GM18858 (cell line): Measurements from ENCODE around the gene LYVE1.

ENCODE experiments used
- ATAC-seq: cut with Tn5 transposase; IDR thresholded peaks from one replicate; pipeline ENCODE4 v1.9.1; 2021; ENCODE audit not compliant: unreplicated experiment

Gene LYVE1

DNA sequence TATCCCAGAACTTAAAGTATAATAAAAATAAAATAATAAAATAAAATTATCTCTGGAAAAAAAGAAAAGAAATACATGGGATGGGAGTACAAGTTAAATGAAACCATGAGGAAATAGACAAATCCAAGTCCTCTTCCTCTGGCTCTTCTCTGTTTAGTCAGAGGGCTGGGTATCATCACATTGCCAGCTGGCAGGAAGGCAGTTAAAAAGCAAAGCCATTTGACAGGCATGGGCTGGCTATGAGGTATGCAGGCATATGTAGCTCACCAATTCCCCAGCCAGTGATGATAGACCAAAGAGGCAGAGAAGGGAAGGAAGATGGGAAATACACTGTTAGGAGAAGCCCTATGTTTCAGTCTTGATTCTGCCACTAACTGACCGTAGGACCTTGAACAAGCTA, 6.5 kb downstream of the LYVE1 start:
- no peak for ATAC-seq

DNA sequence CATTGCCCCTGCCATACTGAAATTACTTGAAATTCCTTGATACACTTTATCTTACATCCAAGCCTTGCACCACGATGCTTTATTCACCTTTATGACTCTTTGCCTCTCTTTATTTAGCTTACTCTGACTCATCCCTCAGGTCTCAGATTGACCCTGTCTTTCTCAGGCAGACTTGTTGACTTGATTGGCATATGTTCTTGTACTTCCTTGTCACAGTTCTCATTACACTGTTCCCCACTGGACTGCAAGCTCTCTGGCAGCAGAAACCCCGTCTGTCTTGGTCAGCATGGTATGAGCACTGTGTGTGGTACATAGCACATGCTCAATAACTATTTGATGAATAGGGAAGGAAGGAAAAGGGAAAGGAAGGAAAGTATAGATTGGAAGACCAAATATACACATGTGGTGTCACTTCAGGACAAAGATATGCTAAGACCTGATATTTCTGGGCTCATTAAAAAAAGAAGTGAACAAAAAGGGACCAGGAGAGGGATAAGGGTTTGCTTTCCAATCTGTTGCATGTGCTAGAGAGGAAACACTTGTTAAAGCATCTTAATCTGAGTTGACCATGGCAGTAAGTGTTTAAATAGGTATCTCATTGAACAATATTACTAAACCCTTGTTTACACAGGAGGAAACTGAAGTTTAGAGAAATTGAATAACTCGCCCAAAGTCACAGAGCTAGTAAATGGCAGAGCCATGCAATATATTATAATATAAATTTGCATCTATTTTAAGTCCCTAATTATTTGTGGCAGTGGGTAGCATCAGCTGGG, 7.2 kb downstream of the LYVE1 start:
- ATAC-seq, result no peak

GRCh38 chr11:10558288-10558687, 10.2 kb downstream of the LYVE1 start:
- ATAC-seq, result no peak

DNA sequence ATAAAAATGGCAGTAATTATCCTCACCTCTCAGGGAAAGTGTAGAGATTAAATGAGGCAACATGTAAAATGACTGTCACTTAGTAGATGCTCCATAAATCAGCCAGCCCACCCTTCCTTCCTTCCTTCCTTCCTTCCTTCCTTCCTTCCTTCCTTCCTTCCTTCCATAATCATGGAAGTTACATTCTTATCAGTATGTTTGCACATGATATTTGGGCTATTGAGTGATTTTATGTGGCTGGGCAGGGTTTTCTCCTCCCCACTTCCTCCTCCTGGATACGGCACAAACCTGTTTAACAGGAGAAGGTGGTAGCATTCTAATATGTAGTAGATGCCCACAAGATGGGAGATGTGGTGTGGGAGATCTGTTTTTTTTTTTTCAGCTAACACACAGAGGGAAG, 11.9 kb downstream of the LYVE1 start:
- ATAC-seq, result no peak

GRCh38 chr11:10551845-10552352, 16.6 kb downstream of the LYVE1 start:
- no peak for ATAC-seq

DNA sequence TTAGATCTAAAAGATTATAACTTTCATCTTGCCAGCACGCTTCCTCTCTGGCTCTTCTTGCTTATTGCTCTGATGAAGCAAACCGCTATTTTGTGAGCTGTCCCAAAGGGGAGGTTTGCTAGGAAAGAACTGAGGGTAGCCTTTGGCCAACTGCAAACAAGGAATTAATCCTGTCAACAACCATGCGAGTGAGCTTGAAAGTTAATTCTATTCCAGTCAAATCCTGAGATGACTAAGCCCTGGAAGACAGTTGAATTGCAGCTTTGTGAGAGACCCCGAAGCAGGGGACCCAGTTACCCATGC, 17.2 kb downstream of the LYVE1 start:
- ATAC-seq, result no peak

DNA sequence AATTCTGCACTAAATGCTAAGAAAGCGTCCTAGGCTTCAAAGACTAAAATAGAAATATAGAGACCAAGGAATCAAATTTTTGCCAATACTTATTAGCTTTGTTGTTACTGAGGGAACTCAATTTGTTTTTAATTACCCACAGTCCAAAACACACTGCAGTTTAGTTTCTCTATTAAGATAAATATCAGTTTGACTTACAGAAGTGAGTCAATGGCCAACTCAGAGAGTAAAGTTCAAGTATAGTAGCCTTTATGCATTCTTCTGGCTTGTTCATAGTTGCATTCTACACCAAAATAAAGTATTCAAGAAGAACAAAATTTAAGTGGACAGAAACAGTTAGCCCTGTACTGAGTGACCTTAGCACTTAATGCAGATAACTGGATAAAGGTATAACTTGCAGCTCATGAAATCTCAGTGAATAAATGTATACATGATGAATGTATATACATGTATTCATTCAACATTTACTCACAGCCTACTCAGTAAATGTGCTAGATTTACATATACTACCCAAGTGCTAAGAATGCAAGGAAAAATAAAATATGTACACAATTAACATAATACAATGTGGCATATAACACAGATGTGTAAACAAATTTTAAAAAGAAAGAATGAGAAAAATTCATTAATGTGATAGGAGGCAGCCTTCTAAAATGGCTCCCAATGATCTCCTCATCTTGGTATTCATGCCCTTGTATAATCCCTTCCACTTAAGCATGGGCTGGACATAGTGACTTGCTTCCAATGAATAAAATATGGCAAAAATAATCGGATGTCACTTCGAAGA, 17.8 kb downstream of the LYVE1 start:
- ATAC-seq, result no peak

DNA sequence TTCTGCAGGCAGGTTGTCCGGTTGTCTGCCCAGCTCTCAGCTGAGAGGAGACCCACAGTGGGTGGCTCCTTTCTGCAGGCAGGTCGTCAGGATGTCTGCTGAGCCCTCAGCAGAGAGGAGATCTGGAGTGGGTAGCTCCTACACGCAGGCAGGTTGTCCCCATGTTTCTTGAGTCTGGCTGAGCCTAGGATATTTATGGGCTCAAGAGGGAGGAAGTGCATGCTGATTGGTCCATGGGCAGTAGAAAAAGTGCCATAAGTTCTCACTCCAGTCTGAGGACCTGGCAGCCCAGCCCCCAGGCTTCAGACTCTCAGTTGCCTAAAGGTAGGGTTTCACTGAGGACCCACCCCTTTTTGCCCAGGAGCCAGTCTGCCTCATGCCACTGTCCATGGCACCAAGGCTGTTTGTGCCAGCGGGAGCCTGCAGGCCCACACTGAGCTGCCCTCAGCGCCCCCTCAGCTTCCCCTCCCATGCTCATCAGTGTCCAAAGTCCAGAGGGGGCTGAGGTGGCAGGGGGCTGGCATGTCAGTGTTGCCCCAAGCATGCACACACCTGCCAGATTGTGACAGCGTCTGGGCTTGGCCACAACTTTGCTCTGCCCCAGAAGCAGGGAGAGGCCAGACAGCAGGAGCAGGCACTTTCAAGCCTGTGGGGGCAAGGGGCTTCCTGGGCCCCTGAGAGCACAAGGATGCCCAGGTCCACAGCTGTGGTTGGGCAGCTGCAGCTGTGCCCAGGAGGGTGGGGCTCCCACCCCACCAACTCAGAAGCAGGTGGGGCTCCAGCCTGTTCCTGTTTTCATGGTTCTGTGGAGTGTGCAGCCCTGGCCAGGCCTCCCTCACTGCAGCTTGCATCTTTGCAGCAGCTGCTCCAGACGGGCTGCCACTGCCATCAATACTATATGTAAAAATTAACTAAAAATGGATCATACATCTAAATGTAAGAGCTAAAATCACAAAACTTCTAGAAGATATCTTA, 23.7 kb downstream of the LYVE1 start:
- no peak for ATAC-seq

GRCh38 chr11:10543782-10544181, 24.7 kb downstream of the LYVE1 start:
- ATAC-seq, result no peak

DNA sequence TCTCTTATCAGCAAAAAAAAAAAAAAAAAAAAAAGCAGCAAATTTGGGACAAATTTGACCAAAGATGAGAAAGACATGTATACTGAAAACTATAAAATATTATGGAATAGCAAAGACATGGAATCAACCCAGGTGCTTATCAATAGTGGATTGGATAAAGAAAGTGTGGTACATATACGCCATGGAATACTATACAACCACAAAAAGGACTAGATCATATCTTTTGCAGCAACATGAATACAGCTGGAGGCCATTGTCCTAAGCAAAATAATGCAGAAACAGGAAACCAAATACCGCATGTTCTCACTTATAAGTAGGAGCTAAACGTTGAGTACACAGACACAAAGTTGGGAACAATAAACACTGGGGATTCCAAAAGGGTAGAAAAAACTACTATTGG, 25.7 kb downstream of the LYVE1 start:
- no peak for ATAC-seq

DNA sequence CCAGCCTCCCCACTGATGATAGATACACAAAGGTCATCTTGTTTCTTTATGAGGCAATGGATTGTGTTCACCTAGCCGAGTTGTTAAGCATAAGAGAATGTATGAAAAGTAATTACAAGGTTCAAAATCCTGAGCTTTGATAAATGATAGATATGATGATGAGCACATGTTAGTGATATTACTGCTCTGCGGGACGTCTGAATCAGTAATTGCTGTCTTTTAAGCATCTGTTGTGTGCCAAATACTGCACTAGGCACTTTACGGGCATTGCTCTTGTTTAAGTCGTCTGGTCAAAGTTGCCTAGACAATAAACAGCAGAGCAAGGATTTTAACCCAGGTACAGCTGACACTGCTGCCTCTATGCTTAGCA, 26.9 kb downstream of the LYVE1 start:
- ATAC-seq, result no peak

DNA sequence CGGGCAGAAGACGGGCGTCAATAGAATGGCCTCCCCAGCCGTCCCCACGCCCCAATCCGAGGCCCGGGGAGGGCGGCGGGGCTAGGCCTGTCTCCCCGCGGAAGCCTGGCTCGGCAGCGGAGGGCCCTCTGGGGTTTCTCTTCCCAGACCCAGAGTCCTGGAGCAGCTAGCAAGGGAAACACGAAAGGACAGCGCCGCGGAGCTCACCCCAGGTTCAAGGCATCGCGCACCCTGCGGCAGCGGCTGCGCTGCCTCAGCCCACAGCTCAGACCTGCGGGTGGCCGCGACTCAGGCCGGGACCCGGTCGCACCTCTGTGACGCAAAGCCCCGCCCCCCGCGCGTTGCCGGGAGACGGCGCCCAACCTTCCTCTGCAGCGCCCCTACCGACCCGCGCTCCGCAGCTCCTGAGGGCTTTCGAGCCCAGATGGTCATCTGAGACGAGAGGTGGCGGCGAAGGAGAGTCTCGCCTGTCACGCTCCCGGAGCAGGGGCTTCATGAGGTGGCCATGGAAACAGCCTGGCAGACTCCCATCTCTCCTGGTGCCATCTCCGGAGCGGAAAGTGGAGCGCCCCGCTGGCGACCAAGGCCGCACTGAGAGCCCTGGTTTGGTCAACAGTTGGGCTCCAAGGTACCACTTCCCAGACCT, 27.4 kb downstream of the LYVE1 start, which contains the start of gene RNF141:
TSS of gene RNF141 (minus strand) at position 273 of the 646 bp plus-strand sequence. CDS start 7,029 bp downstream, outside the sequence.
- peak; percentile 91 for ATAC-seq

DNA sequence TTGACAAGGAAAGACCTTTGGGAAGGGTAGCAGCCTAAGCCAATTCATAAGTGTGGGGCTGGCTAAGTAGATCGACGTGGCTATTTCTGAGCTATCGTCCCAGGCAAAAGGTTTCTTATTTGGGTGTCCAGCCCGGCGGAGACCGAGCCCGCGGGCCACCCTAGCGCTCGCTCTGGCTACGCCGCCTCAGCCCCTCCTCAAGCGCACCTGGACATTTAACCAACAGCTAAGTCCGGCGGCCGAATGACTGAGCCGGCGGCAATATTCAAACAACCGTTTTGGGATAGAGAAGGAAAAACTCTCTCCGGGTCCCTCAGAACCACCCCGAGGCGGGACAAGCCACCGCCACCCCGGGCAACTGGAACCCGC, 27.9 kb downstream of the LYVE1 start:
- ATAC-seq, result peak; percentile 15

- no peak for ATAC-seq
Measured at GRCh38 chr11:10539339-10539738, 29.1 kb downstream of the LYVE1 start.

DNA sequence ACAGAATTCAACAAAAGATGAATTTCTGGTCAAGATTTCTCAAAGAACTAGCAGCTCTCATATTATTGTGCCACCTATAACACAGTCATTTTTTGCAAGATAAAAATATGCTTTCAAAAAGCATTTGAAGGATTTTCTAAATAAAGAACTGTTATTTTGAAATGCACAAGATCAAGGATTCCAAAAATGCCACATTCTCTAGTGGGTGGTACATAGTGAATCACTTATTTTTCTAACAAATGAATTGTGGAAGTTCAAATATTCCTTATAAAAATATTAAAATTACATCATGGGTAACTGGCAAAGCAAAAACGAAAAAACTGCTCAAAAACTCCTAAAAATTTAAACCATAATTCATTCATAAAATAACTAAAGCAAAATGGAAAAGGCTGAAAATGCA, 29.5 kb downstream of the LYVE1 start:
- no peak for ATAC-seq

DNA sequence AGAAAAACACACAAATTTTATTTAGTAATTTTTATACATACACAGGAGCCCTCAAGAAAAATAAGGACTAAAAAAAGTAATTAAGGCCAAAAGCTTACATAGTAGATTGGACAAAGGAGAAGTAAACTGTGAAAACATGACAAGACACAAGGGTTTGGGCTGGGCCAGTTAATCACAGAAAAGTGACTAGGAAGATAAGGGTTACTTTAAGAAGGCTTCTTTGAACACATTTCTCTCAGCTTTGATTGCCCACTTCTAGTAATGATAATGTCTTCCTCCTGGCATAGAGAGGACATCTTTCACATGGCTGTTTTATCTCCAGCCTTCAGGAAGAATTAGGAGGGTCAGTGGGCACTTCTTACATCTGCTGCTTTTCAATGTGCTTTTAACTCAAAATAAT, 30.9 kb downstream of the LYVE1 start:
- ATAC-seq, result no peak

- ATAC-seq, result no peak
Measured at GRCh38 chr11:10534316-10534715, 34.1 kb downstream of the LYVE1 start.

DNA sequence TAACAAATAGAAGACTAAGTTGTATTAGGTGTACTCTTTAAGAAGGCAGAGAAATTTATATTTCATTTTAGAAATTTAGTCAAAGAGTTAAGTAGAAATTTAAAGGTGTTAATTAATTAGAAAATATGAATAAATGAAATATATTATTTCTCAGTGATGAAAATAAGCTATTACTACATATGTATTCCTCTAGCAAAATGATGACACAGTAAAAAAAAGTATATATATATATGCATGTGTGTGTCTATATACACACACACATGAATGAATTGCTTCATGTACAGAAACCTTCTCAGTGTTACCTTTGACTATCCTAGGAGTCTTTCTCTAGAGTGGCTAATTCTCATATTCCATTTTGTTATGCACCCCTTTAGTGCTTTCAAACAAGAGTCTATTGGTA, 35.1 kb downstream of the LYVE1 start:
- ATAC-seq, result no peak

DNA sequence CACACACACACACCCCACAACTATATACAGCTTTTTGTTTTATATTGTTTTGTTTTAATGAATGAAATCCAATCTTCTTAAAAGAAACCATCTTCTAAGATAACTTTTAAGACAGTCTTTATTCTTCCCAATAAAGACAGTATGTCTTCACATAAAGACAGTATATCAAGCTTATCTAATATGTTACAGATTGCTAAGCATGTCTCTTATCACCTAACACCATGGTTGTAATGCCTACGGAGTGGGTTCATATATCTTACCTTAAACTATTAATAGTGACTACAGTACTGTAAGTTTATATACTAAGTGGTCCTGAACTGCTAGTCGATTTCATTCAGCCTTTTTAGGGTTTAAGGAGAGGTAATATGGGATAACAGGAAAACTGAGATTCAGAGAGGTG, 35.9 kb downstream of the LYVE1 start:
- no peak for ATAC-seq

DNA sequence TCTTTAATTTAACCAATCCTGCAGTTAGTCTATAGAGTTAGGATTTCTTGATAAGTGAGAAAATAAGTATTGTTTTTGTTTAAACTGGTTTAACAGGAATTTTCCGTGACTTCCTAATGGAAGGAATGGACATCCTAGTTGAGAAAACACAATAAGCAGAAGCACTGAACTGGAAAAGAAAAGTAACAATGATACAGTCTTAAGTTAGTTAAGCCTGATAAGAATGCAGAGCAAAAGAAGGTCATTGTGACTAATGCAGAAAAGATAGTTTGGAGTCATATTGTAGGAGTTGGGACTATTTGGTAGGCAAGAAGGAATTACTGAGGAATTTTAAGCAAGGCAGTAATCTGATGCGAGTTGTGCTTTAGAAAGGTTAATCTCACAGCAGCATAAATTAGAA, 39.2 kb downstream of the LYVE1 start:
- no peak for ATAC-seq

GRCh38 chr11:10528121-10528520, 40.3 kb downstream of the LYVE1 start:
- no peak for ATAC-seq
